DMS 273 (cell line): ENCODE results near the gene MKLN1.
"Not testable (repeated sequence)": the region's sequence is repeated elsewhere in the genome, so short reads cannot be mapped to it uniquely, and the experiment has no call there.

Experiments
- DNase-seq: peaks from one replicate; lab custom pipeline; 2025; ENCODE audit not compliant: unreplicated experiment; lab: John Stamatoyannopoulos, UW

MKLN1 gene

DNA sequence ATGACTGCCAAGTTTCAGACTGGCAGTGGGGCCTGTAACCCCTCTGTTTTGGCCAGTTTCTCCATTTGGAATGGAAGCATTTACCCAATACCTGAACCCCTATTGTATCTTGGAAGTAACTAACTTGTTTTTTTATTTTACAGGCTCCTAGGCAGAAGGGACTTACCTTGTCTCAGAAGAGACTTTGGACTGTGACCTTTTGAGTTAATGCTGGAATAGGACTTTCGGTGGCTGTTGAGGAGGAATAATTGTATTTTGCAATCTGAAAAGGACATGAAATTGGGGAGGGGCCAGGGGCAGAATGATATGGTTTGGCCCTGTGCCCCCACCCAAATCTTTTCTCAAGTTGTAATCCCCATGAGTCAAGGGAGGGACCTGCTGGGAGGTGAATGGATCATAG, 20.0 kb upstream of the MKLN1 start:
- no peak for DNase-seq

DNA sequence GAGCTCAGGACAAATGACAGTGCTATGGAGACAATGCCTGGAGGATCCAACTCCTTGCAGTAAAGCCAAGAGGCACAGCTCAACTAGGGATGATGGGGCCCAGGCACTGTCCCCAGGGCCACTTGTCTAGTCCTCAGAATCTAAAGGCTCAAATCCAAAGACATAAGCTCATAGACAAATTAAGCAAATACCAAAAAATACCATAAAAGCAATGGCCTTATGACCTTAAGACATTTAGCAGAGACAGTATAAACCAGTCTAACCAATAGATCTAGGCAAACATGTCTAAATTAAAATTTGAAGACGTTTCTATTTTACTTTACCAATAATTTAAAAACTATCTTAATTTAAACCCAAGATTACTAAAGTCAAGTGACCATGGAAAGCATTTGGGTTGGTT, 14.8 kb upstream of the MKLN1 start:
- DNase-seq: no peak

DNA sequence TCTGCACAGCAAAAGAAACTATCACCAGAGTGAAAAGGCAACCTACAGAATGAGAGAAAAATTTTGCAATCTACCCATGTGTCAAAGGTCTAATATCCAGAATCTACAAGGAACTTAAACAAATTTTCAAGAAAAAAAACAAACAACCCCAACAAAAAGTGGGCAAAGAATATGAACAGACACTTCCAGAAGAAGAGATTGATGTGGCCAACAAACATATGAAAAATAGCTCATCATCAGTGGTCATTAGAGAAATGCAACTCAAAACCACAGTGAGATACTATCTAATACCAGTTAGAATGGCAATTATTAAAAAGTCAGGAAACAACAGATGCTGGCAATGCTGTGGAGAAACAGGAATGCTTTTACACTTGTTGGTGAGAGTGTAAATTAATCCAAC, 7.1 kb upstream of the MKLN1 start:
- no peak for DNase-seq

DNA sequence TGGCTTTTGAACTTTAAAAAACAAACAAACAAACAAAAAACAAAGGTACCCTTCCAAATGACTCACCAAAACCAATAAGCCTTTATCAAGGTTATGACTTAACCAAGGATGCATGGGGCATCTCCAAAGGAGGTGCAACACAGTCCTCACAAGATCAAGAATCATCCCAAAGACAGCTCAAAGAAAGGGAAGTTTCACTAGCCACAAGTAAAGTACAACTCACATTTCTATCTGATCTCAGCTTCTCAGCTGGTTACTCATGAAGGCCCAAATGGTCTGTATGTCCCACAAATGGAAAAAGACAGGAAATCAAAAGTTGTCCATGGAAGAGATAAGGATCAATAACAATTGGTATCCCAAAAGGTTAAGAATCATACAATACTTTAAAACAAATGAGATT, 6.0 kb upstream of the MKLN1 start:
- no peak for DNase-seq

DNA sequence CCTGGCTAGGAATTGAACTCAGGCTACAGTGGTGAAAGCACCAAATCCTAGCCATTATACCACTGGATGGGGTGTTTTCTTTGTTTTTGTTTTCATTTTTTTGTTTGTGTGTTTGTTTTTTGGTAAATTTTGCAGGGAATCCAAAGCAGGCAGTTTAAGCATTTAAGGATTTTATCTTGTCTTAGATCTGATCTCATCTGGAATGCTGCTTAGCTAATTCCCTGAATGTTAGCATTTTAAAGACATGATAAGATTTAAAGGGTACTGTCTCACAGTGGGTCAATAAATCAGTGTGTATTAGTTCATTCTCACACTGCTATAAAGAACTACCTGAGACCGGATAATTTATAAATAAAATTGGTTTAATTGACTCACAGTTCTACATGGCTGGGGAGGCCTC, 5.6 kb upstream of the MKLN1 start:
- no peak for DNase-seq

DNA sequence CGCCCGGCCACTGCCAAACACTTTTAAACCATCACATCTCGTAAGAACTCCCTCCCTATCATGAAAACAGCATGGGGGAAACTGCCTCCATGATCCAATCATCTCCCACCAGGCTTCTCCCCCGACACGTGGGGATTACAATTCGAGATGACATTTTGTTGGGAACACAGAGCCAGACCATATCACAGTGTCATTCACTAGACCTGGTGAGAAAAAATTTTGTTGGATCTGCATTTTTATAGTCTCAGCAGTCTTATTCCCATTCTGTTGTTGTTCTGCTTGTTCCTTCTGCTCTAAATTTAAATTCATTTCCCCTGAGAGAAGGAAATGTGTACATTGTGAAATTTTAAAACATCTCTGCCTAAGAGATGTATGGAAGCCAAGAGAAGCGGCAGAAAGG, 4.8 kb upstream of the MKLN1 start:
- no peak for DNase-seq

DNA sequence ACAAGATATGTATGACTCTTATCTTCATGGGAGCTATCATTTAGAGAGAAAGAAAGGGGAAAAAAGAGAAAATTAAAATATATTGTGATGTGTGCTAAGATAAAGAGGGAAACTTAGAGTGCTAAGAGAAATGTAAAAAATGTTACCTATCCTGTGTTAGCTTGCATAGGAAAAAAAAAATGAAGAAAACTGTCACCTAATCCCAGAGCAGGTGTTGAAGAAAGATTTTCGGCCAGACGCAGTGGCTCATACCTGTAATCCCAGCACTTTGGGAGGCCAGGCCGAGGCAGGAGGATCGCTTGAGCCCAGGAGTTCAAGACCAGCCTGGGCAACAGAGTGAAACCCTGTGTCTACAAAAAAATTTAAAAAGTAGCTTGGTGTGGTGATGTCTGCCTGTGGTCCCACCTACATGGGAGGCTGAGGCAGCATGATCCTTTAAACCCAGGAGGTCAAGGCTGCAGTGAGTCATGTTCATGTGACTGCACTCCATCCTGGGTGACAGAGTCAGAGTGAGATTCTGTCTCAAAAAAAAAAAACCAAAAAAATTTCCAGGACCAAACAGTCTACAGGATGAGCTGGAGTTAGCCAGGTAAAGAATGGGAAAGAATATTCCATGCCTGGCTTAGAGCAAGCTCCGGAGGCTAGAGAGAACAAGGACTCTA, 2.4 kb upstream of the MKLN1 start:
- DNase-seq: no peak

DNA sequence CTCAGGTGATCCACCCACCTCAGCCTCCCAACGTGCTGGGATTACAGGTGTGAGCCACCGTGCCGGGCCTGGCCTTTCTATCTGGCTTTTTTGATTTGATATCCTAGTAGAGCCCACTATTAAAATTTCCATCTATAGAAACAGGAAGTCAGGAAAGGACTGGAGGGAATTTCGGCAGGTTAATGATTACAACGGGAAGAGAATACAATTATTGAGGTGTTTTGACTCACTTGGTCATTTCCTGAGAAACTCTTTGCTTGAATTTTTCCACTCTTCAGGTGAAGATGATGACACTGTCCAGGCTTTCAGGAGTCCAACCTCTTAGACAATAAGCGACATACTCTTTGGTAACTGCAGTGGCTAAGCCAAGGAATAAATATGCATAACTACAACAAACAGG, 1.1 kb upstream of the MKLN1 start:
- DNase-seq: no peak

DNA sequence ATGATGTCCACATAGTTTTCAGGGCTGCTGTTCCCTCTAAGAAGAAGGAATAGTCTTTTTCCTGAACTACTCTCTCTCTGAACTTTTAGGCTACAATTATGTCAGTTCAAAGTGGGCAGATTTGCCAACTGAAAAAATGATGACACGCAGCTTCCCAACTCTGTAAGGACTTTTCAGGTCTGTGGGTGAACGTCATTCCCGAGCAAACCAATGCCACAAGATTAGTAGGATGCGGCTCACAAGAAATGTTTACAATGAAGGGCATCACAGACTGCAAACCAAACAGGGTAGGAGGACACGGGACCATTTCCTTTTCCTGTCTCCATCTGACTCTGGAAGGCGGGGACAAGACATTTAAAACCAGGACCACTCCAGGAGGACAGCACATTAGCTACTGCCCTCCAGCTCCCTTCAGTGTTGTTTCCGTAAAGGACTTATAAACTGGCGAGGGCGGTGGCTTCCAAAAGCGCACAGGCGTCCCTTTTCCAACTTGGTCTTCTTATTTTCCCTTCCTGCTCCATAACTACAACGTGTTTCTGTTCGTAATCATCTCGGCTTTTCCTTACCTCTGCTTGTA, 539 bp upstream of the MKLN1 start:
- peak; percentile 86 for DNase-seq

DNA sequence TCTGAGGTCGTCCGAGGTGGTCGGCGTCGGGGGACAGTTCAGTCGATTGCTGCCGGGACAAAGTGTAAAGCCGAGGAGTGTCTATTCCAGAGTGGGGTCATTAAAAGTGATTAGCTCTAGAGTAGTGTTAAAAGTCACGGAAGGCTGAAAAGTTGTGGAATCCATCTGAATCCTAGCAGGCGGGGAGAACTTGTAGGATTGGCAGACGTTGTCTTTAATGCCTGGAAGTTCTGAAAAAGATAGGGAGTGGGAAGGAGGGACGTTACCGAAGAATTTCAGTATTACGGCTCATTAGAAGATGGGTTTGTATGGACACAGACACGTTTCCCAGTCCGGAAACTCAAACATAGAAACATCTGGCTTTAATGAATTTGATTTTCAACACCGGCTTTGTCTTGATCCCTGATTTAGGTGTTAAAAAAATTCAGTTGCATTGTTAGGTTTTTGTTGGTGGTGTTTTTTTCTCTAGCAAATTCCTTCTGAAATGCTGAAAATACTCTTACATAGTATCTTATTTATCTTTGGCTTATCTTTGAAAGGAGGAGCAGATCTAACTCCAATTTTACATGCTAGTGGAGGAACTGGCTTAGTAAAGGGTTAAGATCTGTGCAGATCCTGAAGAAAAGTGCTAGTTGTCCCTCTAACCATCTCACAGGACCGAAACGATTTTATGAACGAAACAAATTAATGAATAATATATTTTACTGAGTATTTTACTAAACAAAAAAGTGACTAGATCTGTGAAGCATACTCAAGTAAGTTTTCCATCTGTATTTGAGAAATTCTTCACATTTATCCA, 900 bp downstream of the MKLN1 start:
- DNase-seq: peak; percentile 74

DNA sequence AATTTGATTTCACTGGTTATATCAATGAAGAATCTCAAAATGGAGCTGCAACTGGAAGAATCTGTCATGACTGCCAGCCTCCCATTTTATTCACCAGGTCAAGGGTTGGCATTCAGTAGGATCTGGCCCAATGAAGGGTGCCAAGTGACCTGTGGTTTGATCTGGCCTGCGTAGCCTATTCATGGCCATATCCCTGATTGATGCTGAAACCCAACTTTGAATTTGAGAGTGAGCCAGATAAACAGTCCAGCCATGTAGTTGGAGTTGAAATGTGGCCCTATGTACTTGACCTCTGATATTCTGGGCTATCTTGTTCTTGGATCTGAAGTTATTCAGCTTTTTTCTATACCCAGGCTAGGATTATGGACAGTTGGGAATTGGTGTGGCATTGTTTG, 1.5 kb downstream of the MKLN1 start:
- DNase-seq: peak; percentile 39

DNA sequence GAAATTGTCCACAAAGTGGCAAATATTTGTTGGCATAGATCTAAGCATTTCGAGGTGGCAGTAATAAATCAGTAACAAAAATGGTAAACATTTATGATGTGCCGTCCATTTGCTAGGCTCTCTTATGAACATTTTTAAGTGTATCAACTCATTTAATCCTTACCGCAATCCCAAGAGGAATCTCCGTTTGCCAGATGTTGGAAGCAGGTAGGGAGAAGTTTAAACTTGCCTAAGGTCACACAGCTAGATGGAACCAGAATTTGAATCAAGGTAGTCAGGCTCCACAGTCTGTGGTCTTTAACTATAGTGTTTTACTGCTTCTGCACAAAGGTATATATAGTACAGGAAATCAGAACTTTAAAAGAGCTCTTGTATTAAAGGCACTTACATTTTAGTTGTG, 2.6 kb downstream of the MKLN1 start:
- peak; percentile 36 for DNase-seq

DNA sequence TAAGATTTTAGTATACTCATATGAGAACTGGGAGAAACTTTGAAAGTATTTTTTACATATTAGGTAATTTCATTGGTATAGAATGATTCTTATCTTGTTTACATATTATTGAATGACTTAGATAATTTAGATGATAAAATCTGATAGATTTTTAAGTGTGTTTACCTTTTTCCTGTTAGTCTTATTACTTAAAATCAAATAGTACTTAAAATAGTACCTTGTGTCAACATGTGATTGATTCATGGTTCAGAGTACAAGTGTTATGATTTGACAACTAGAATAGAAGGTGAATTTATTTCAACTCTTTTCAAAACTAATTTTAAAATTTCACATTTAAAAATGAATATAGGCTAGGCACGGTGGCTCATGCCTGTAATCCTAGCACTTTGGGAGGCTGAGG, 4.1 kb downstream of the MKLN1 start:
- no peak for DNase-seq

DNA sequence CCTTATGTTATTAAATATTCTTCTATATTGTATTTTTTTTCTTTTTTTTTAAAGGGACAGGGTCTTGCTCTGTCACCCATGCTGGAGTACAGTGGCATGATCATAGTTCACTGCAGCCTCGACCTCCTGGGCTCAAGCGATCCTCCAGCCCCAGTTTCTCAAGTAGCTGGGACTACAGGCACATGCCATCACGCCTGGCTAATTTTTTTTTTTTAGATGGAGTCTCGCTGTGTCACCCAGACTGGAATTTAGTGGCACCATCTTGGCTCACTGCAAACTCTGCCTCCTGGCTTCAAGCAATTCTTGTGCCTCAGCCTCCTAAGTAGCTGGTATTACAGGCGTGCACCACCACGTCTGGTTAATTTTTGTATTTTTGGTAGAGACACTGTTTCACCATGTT, 5.1 kb downstream of the MKLN1 start:
- not testable (repeated sequence) for DNase-seq

DNA sequence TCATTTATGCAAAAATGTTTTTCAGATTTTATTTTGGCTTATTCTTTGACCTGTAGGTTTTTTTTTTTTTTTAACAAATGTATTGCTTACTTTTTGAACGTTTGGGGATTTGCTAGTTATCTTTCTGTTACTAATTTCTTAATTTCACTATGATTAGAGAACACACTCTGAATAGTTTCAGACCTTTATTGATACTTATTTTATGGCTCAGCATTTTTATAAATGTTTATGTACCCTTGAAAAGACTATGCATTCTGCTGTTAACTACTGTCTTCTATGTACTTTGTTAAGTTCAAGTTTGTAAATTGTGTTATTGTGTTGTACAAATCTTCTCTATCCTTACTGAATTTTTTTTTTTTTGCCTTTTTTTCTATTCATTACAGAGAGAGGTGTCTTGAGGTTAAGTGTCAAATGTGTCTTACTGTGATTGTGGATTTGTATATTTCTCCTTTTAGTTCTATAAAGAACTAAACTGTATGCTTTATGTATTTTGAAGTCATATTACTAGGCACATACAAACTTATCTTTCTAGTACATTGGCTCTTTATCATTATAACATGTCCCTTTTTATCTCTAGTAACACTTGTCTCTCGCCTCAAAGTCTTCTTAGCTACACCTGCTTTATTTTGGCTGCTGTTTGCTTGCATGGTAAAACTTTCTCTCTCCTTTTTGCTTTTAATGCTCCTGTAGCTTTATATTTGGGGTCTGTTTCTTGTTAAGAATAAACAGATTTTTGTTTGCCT, 8.1 kb downstream of the MKLN1 start:
- DNase-seq: no peak

DNA sequence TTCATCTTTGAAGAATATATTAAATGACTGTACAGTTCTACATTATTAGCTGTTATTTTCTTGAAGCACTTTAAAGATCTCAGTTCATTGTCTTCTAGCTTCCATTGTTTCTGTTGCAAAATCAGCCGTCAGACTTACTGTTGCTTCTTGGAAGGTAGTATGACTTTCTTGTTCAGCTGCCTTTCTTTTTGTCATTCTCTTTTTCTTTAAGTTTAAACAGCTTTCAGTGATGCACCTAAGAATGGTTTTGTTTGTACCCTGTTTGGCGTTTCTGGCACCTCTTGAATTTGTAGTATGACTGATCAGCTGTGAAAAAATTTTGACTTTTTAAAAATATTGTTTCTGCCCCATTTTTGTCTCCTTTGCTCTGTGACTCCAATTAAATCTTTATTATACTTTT, 9.3 kb downstream of the MKLN1 start:
- DNase-seq: peak; percentile 47

DNA sequence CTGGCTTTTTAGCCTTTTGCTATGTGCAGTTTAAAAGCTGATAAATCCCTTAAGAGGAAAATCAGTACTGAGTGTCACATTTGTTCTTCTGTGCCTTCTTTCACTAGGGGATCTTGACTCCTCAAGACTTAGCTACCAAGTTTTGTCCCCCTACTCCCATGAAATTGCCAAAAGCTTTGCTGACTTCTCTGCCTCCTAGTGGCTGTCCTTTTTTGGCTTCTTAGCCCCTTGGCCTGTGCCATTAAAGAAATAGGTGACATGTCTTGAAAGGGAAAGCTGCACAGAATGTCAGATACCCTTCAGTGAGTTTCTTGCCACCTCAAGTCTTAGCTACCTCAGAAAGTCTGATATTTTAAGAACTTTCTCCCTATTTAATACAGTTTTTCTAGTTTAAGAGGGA, 10.5 kb downstream of the MKLN1 start:
- DNase-seq: peak; percentile 11

DNA sequence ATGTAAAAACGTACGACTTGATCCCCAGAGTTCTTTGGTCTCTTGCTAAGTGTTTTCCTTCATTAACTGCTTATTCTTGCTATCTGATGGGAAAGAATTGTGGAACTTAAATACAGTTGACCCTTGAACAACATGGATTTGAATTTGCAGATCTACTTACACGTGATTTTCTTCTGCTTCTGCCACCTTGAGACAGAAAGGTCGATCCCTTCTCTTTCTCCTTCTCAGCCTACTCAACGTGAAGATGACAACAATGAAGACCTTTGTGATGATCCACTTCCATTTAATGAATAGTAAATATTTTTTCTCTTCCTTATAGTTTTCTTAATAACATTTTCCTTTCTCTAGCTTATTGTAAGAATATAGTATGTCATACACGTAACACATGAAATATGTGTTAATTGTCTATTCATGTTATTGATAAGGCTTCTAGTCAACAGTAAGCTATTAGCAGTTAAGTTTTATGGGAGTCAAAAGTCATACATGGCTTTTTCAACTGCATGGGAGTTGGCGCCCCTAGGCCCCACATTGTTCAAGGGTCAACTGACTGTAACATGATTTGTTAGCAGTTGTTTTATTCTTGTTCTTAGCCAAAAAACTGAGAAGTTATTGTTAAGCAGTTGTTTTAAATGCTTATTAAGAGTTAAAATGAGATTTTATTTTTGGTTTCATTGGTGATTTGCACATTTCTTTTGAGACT, 11.2 kb downstream of the MKLN1 start:
- no peak for DNase-seq

DNA sequence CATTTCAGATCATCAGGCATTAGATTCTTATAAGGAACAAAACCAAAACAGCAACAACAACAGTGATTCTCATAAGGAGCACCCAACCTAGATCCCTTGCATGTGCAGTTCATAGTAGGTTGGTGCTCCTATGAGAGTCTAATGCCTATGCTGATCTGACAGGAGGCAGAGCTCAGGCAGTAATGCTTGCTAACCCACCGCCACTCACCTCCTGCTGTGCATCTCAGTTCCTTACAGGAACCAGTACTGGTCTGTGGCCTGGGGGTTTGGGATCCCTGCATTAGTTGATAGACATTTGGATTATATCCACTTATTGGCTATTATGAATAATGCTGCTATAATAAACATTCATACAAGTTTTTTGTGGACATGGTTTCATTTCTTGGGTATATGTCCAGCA, 14.0 kb downstream of the MKLN1 start:
- no peak for DNase-seq

DNA sequence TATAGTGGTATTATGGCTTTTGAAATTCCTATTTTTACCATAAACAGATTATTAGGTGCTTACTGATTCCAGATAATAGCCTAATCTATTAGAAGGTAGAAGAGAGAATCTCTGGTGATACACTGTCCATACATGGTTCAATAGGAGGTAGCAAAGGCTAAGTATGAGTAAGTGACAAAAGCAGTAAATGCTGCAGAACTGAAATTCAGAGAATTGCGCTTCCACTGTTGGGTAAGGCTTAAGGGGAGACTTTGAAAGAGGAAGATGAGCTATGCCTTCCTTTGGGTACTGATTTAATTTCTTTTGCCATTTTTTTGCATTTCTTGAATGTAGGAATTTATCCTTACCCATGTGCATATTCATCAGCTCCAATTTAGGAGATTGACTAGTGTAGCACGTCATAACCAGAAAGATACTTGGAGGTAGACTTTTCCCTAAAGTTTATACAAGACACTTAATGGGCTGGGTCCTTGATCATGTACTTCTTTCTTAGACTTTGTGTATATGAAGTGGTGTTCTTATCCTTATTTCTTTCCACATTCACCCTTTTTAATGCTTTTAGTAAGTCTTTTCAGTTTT, 15.3 kb downstream of the MKLN1 start:
- DNase-seq: no peak
